GM21390 (cell line): Measurements from ENCODE around the gene WWC1.

ENCODE experiments used
- ATAC-seq: cut with Tn5 transposase; IDR thresholded peaks from one replicate; pipeline ENCODE4 v1.9.1; 2021; ENCODE audit not compliant: unreplicated experiment

Gene WWC1

DNA sequence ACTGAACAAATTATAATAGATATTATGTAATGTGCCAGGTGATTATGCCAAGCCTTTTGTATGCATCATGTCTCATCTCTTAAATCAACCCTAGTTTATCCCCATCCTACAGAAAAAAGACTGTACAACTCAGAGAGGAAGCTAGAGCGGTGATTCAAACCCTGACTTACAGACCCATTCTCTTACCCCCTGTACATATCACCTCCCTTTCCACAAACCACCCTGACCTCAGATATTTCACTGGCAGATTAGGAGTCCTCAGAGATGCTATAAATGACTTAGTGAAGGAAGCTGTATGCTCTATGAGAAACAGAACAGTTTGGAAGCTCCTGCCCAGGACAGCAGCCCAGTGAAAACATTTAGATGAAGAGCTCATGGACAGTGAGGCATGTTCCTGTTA is 115.8 kb downstream of the WWC1 start:
- no peak for ATAC-seq

DNA sequence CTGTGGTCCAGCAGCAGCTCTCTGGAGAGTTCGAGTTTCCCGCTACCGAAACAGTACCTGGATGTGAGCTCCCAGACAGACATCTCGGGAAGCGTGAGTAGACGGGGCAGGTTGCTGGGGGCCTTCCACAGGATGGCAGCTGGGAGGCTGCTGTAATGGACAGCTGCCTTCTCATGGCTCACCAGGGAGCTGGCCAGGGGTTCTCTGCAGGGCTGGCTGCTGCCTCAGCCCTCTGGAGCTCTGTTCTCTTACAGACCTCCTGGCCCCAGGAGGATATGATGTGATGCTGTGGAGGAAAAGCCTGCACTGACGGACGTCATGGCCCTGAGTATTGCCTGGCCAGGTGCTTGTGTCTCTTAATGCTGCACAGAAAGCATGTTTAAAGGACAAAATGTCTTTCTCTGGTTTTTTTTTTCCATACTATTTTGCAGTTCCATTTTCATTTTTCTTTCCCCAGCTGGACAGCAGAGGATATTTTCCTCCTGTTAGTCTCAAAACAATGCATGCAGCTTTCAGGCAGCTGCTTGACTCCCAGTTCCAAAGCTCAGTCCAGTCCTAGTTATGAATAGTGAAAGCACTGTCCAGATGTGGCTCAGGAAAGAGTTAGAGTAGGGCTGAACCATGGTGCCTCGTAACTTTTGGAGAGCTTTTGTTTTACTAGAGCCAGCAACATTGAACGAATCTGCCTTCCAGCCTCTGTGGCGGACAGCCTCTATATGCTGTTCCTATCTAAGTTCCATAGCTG is 117.3 kb downstream of the WWC1 start:
- no peak for ATAC-seq

DNA sequence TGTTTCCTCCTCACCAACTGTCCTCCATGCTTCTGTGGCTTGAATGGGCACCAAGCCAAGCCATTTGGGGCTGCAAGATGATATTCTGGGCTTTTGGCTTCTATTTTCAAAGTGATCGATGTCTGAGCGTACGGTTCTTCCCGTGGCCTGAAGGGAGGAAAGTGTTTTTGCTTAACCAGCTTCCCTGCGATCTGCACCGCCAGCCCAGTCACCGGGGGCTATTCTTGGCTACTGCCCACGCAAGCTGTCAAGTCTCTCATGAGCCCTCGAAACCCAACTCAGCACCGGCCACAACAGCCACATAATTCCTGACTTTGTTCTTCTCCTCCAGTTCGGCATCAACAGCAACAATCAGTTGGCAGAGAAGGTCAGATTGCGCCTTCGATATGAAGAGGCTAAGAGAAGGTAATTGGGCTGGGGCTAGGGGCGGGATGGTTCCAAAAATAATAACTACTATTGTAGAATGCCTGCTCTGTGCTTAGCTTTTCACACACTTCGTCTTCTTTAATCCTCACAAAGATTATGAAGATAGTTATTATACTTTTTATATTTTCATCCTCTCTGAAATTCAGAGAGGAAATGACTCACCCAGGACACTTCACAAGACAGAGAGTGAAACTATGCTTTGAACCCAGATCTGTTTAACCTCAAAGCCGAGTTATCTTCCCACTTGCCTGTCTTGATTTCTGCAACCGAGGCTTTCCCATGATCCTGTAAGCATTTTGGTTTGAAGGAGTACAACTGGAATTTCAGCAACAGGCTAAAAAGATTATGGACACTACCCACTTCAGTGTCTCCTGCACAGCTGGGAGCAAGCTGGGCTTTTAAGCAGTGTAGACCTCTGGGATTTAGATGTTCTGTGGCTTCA is 118.4 kb downstream of the WWC1 start:
- ATAC-seq, result peak; percentile 80

DNA sequence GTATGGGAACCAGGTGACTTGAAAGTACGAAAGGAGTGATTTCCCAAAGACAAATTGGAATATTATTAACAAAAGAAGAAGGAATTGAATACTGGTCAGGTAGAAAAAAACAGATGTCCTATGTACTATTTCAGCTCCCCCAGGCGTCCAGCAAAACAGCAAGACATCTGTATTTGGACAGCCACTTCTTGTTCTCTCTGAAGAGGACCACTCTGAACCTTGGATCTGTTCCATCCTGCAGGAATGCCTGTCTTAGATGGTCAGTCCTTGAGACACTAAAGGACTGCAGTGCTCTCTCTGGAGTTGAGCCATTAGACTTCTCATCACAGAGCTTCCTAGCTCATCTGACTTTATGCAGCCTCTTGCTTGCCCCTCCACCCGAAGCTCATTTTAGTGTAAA is 120.4 kb downstream of the WWC1 start:
- no peak for ATAC-seq

DNA sequence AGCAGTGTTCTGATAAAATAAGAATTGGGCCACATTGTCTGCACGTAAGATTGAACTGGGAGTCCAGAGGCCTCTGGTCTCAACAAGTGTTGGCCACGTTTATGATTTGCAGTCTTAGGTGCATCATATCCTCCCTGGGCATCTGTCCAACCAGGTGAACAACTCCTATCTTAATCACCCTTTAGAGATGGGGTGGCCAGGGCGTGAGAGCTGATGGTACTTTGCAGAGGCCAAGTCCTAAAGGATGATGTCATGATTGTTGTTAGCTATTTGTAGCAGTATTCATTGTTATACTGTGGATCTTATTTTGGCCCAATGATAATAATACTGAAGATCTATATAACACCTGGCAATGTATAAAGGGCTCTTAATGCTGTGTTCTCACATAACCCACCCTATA is 121.6 kb downstream of the WWC1 start:
- no peak for ATAC-seq

DNA sequence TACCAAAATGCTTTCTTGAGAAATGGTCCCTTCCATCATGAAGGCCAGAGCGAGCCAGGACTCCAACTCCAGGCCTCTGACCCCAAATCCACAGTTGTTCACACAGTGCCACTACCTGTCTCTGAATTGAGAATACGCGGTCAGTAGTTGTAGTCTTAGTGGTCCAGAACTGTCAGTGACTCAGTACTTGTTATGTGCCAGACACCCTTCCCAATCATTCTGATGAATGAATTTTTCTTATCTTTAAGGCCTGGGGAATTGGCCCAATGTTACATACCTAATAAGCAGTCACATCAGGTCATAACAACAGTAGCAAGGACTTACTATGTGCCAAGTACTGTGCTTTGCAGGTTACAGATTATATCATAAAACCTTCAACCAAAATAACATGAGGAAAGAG is 122.2 kb downstream of the WWC1 start:
- no peak for ATAC-seq

DNA sequence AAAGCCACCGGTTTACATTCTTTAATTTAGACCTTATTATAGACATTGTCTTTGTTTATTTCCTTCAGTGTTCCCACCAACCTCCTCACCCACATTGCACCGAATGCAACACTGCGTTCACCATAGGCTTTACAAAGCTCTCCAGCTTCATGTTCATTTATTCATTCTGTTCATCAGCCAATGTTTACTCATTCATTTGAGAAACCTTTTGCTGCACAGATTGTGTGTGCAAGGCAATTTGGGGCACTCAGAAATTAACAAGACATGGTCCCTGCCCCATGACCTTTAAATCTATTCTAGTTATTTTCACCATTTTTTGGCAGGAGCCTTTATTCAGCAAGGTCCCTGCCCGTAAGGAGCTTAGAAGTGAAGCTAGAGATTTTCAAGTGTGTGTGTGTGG is 124.0 kb downstream of the WWC1 start:
- ATAC-seq, result no peak

DNA sequence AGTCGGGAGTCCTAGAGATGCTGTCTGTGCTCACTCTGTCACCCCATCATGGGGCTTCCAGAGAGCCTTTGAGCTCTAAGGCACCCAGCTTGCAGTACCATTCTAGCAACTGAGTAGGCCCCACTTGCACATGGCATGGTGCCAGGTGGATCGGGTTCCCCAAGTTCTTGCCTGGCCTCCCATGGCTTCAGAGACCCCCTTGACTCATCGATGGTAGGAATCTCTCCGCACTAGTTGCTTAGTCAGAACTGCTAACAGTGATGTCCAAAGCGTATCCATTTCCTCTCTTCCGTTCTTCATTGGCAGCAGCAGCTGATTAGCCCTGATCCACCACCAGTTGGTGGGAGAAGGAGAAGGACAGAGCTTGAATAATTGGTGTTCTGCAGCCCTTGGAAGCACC is 124.5 kb downstream of the WWC1 start:
- no peak for ATAC-seq

DNA sequence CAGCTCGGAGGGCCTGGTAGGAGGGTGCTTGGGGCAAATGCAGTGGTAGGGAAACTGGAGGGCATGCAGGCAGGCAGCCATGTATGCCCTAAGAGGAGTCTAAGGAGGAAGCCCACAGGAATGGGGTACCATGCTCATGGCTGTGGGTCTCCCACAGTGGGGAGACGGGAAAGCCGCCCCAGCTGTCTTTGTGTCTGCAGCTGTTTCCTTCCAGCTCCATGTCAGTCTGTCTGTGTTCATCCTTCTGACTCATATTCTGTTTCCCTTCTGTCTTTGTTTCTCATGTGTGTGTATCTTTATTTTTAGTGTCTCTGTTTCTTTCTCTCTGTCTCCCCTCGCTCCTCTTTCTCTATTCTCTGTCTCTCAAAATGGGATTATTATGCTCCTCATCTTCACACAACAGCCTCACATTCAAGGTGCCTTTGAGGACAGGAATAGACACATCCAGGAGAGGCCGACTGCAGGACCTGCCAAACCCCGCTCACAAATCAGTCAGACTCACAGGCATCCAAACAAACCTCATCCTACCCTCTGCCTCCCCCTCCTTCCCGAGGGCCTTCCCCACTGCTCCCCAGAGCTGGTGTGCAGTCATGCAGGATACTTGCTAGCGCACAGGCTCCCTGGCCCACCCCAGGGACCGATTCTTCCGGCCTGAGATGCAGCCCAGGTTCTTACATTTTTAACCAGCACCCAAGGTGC is 126.4 kb downstream of the WWC1 start:
- no peak for ATAC-seq

DNA sequence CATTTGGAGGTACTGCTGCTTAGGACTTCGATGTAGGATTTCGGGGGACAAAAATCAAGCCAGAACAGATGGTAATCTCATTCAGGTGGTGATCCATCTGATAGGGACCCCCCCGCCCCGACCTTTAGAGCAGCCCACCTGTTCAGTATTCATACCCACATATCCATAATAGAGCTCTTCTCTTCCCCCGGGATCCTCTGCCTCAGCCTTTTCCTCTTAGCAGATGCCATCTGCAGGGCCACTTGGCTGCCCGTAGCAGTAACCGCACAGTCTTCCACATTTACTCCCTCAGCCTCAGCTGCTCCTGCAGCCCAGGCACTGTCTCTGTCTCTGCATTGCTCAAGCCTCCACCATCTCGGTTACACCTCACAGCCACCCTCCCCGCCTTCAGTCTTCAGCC is 129.0 kb downstream of the WWC1 start:
- no peak for ATAC-seq

DNA sequence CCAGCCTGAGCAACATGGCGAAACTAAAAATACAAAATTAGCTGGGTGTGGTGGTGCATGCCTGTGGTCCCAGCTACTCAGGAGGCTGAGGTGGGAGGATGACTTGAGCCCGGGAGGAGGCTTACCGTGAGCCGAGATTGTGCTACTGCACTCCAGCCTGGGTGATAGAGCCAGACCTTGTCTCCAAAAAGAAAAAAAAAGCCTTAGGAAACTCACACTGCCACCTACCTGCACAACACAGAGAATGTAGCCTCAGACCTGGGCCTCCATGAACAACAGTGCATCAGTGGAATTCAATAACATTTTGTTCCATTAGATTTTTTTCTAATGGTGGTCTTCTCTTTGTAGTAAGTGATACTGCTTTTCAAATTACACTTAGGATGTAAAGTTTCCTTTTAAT is 131.0 kb downstream of the WWC1 start:
- no peak for ATAC-seq

DNA sequence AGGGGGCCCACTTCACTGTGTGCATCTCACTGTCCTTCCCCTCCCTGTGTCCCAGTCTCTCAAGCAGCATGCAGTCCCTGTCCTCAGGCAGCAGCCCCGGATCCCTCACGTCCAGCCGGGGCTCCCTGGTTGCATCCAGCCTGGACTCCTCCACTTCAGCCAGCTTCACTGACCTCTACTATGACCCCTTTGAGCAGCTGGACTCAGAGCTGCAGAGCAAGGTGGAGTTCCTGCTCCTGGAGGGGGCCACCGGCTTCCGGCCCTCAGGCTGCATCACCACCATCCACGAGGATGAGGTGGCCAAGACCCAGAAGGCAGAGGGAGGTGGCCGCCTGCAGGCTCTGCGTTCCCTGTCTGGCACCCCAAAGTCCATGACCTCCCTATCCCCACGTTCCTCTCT is 132.0 kb downstream of the WWC1 start:
- no peak for ATAC-seq

DNA sequence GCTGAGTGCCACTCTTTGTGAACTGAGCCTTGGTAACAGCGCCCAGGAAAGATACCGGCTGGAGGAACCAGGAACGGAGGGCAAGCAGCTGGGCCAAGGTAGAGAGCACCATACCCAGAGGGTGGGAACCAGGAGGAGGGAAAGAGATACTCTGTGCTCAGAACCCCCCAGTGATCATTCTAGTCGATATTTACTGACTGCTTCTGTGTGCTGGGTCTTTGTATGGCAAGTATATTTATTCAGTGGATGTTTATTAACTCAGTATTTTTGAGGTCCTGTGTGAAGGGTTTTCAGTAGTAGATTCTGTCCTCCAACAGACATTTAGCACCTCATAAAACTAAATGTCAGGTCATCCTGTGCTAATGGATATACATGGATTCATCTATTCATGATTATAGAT is 132.5 kb downstream of the WWC1 start:
- ATAC-seq, result no peak

DNA sequence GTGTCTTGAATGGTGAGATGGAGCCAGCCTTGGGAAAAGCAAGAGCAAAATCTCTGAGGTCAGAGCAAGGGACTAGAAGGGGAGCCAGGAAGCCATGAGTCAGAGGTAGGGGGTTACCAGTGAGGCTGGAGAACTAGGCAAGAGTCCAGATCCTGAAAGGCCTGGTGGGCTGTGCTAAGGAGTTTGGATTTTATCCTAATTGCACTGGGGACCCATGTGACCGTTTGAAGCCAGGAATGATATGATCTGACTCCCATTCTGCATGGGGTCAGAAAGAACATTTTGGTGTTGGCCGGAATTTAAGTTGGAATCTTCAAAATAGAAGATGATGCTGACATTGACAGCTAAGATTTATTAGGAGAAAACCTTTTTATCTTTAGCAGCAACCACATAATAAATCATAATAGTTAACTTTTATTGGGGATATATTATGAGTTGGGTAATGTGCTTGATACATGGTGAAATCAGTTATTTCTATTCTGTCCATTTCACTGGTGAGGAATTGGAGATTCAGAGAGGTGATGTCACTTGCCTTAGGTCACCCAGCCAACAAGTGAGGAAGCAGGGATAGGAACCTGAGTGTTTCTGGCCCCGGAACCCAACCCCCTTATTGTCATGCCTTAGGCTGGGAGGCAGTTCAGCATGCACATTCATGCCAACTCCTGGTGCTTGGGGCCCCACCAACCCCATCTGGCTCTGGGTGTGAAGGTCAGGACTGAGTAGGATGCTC is 133.3 kb downstream of the WWC1 start:
- no peak for ATAC-seq

DNA sequence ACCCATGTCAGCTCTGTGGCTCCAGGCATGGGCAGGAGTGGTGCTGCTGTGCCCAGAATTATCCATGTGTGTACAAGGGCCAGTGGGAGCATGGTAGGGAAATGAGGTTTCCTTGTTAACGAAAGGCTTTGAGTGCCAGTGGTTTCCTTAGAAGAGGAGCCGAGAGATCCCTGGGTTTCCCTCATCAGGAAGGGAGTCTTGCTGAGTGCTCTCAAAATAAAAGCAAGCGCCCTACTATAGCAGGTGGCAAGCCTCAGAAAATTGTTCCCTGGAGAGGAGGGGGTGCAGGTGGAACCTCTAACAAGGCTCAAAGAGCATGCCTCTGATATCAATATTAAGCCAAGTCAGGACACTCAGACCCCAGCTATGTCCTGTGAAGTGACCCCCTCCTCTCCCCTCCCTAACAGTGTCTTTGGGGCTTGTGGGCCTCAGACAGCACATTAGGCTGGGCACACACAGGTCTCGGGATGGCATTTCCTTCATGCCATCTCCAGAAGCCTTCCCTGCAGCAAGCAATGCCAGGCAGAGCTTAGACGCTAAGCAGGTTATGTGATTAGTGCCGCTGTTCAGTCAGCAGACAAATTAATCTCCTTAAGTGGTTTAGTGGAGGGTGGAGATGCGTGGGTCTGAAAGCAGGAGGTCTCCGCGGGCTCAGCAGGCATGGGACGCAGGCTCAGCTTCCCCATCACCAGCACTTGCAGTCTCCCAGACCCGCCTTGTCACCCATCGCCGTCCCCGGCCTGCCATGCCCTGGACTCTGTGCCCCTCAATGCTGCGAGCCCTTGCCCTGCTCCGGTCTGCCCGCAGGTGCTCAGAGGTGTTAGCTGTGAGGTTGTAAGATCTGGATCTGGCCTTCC is 134.8 kb downstream of the WWC1 start:
- no peak for ATAC-seq

DNA sequence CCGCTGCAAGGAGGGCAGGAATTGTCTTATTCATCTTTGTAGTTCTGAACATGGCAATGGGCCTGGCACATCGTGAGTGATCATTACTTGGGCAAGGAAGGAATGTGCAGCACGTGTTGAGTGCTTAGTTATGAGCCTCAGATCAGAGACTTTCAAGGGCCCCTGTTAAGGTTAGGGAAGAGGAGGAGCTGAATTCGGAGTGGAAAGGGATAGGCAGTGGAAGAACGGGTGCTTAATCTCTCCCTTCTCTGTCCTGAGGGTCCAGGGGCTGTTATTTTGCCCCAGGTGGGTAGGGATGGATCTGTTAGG is 135.4 kb downstream of the WWC1 start:
- ATAC-seq, result no peak

DNA sequence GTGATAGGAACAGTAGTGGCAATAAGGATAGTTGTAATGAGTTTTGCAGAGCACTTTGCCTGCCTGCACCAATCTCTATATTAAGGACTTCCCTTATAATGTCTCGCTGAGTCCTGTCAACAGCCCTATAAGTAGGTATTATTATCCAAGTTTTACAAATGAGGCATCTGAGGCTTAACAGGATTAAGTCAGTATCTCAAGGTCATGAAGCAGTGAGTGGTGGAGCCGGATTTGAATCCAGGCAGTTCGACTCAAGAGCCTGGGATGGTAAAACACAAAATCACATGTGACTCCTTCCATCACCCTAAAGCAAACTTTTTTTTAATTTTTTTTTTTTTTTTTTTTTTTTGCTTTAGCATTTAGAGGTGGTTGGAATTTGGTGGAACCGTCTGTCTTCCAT is 135.8 kb downstream of the WWC1 start:
- no peak for ATAC-seq

DNA sequence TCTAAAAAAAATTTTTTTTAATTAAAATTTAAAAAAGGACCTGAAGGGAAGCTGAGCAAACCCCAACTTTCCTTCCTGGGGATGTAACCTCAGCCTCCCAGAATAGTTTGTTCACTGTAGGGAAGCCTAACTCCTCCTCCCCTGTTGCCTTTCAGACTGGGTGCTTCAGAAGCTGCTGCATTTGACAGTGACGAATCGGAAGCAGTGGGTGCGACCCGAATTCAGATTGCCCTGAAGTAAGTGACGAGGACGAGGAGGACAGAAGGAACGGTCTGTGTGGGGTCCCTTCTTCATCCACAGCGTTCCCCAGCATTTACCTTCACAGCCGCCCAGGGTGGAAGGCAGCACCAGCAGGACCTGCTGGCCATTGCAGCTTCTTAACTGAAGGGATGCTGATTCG is 137.1 kb downstream of the WWC1 start:
- ATAC-seq, result no peak

DNA sequence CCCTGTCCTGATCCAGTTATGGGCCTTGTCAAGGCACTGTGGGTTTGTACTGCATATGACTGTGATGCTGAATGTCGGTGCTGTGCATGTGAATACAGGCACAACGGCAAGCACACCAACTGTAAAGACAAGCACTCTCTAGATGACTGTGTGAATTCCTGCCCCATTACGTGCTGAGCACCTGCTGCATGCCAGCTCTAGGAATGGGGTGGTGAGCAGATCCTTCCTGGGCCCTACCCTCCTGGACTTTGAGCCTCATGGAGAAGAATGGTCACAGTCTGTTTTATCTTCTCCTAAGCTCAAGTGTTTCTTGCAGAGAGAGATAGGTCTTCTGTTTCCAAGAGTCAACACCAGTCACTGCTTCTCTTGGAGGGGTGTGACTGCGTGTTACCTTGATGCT is 138.9 kb downstream of the WWC1 start:
- ATAC-seq, result no peak

DNA sequence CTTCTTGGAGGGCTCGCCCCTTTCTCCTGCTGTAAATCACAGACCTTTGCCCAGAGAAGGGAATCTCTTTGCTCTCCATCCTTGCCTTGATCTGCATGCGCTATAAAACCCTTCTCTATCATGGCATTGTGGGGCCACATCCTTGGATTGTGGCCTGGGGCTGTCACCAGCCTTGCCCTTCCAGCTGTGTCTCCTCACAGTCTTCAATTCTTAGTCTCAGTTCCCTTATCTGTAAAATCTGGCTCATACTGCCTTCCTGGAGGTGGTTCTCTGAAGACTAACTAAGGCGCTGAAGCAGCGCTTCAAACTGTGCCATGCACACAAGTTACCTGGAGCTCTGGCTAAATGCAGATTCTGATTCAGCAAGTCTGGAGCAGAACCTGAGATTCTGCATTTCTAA is 141.5 kb downstream of the WWC1 start:
- peak; percentile 63 for ATAC-seq

DNA sequence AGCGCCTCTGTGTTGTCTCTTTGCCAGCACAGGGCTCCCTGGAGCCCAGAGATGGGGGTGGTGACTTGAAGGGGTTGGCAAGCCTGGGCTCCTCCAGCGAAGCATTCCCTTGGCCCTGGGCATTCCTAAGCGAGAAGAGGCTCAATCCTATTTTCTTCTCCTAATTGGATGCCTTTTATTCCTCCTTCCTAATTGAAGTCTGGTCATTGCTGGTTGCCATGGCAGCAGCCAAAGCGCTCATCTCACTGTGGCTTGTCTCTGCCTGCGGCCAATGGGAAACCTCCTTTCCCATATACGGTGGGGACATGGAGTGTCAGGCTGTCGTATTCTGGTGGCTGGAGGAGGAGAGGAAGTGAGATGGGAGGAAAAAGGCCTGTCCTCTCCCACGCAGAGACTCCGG is 142.6 kb downstream of the WWC1 start:
- ATAC-seq, result no peak
